ENCODE data around the gene PRKCA. TPM values are rescaled to one million over a fixed set of nuclear protein-coding genes. Genes with fewer than 3 reads are reported as not detected.

PRKCA gene
- total RNA-seq, 1 donor from 2014 or later = 5.6 TPM

DNA sequence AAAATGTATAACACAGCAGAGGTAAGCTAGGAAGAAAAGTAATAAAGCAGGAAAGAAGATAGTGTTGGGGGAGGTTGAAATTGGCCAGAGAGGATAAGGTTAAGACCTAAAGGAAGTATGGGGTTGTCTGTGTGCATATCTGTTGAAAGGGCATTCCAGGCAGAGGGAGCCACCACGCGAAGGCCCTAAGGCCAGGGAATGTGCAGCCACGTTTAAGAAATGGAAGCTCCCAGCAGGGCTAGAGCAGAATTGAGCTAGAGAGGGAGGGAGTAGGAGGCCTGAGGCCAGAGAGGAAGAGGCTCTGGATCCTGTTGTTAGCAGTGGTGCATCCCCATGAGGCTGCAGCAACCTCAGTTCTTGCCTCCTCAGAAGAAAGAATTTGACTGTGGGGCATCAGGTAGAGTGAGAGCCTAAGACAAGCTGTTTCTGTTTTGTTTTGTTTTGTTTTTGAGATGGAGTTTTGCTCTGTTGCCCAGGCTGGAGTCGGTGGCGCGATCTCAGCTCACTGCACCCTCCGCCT, 473.5 kb downstream of the PRKCA start:
- H3K9me3 ChIP-seq (replicated peaks) = no peaks in the 10 kb centered on the region
- intact Hi-C loops (cut with micrococcal nuclease) = no loop called here
- DNase-seq = no peak
- TF ChIP-seq CTCF (IDR thresholded peaks at IDR 0.05; ENCODE audit: borderline replicate concordance) = no peak
- no peak overlapping the region for H3K27ac ChIP-seq (replicated peaks)
- H3K36me3 ChIP-seq = peaks cover 11% of the 10 kb centered on the region
- no peaks in the 10 kb centered on the region for H3K27me3 ChIP-seq (ENCODE audit: low read depth)
- no peaks in the 10 kb centered on the region for H3K4me1 ChIP-seq
- H3K4me3 ChIP-seq = no peak overlapping the region

DNA sequence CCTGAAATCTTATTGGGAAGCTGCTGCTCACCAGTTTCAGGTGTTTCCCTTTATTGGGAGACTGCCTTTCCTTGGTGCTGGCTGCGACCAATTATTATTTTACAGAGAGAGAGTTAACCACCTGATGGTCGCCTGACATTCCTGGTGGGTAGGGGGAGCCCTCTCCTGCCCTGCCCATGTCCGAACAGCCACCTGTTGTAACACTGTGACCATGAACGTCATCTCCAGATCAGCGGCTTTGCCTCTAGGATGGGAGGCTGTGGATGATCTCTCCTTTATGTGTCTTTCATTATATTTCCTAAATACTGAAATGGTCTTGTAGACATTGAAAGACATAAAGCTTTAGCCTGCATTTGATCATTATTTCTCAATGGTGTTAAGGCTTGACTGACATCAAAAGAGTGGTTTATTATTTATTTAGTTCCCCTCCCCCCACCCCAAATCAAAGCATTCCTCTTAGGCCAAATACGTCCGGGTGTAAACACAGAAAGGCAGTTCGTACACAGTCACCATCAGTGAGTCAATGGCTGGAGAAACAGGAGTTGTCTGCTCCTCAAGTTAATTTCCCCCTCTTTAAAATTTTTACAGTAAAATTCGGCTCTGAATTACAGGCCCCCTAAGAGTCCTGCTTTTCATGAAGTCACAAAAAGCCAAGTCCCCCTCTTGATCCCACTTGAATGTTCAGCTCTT, 474.7 kb downstream of the PRKCA start:
- no peaks in the 10 kb centered on the region for H3K4me1 ChIP-seq
- H3K27ac ChIP-seq (replicated peaks) = no peak overlapping the region
- no peak for DNase-seq
- TF ChIP-seq CTCF (IDR thresholded peaks at IDR 0.05; ENCODE audit: borderline replicate concordance) = no peak
- intact Hi-C loops (cut with micrococcal nuclease) = no loop called here
- peaks cover 11% of the 10 kb centered on the region for H3K36me3 ChIP-seq
- H3K9me3 ChIP-seq (replicated peaks) = no peaks in the 10 kb centered on the region
- H3K27me3 ChIP-seq (ENCODE audit: low read depth) = no peaks in the 10 kb centered on the region
- H3K4me3 ChIP-seq = no peak overlapping the region

GRCh38 chr17:66777689-66778225, 475.3 kb downstream of the PRKCA start:
- no peak overlapping the region for H3K27ac ChIP-seq (replicated peaks)
- H3K36me3 ChIP-seq = peaks cover 11% of the 10 kb centered on the region
- no peak overlapping the region for H3K4me3 ChIP-seq
- no peaks in the 10 kb centered on the region for H3K4me1 ChIP-seq
- no peaks in the 10 kb centered on the region for H3K27me3 ChIP-seq (ENCODE audit: low read depth)
- intact Hi-C loops (cut with micrococcal nuclease) = no loop called here
- DNase-seq = no peak
- H3K9me3 ChIP-seq (replicated peaks) = no peaks in the 10 kb centered on the region
- no peak for TF ChIP-seq CTCF (IDR thresholded peaks at IDR 0.05; ENCODE audit: borderline replicate concordance)

GRCh38 chr17:66778531-66779236, 476.3 kb downstream of the PRKCA start:
- TF ChIP-seq CTCF (IDR thresholded peaks at IDR 0.05; ENCODE audit: borderline replicate concordance) = no peak
- no peak for DNase-seq
- intact Hi-C loops (cut with micrococcal nuclease) = no loop called here

GRCh38 chr17:66779237-66779606, 476.8 kb downstream of the PRKCA start:
- no peak for DNase-seq
- H3K9me3 ChIP-seq (replicated peaks) = no peaks in the 10 kb centered on the region
- intact Hi-C loops (cut with micrococcal nuclease) = no loop called here

More at GRCh38 chr17:66778531-66779236, 476.3 kb downstream of the PRKCA start:
- H3K4me3 ChIP-seq = no peak overlapping the region
- no peaks in the 10 kb centered on the region for H3K9me3 ChIP-seq (replicated peaks)
- H3K4me1 ChIP-seq = no peaks in the 10 kb centered on the region
- no peak overlapping the region for H3K27ac ChIP-seq (replicated peaks)
- H3K36me3 ChIP-seq = peaks cover 11% of the 10 kb centered on the region
- no peaks in the 10 kb centered on the region for H3K27me3 ChIP-seq (ENCODE audit: low read depth)

More at GRCh38 chr17:66779237-66779606, 476.8 kb downstream of the PRKCA start:
- Histone ChIP-seq H3K4me1 (no peaks in the 10 kb centered on the region), H3K27me3 (ENCODE audit: low read depth) (no peaks in the 10 kb centered on the region), H3K27ac (replicated peaks) (no peak overlapping the region), H3K36me3 (peaks cover 5% of the 10 kb centered on the region), H3K4me3 (no peak overlapping the region)
- TF ChIP-seq CTCF (IDR thresholded peaks at IDR 0.05; ENCODE audit: borderline replicate concordance) = no peak
